Stimulated activated CD4-positive, alpha-beta T cell treated with anti-CD3 and anti-CD28 coated beads, Interleukin-4, amount 100 ng/mL, for 1 hour (primary cell): ENCODE data around the gene ITGB4.
"Not testable (repeated sequence)": the region's sequence is repeated elsewhere in the genome, so short reads cannot be mapped to it uniquely, and the experiment has no call there.

Experiments used
- DNase-seq: peaks from one replicate; pipeline ENCODE4 v3.0.0-alpha.2; 2020

The ITGB4 gene

GRCh38 chr17:75754378-75755204 lies 33.3 kb downstream of the ITGB4 start:
- no peak for DNase-seq

GRCh38 chr17:75755205-75755901 lies 34.1 kb downstream of the ITGB4 start:
- DNase-seq: no peak

GRCh38 chr17:75755990-75756389 lies 34.7 kb downstream of the ITGB4 start:
- DNase-seq: no peak

GRCh38 chr17:75756451-75757085 lies 35.3 kb downstream of the ITGB4 start:
- DNase-seq: no peak

- no peak for DNase-seq
Observed at GRCh38 chr17:75757086-75757681, 35.9 kb downstream of the ITGB4 start.

GRCh38 chr17:75758131-75758905 lies 37.1 kb downstream of the ITGB4 start:
- DNase-seq: no peak

- DNase-seq: no peak
Observed at GRCh38 chr17:75759457-75759856, 38.2 kb downstream of the ITGB4 start.

- not testable (repeated sequence) for DNase-seq
Observed at GRCh38 chr17:75759978-75760640, 38.9 kb downstream of the ITGB4 start.

- no peak for DNase-seq
Observed at GRCh38 chr17:75762513-75763268, 41.4 kb downstream of the ITGB4 start.

GRCh38 chr17:75763269-75763607 lies 42.0 kb downstream of the ITGB4 start:
- no peak for DNase-seq

GRCh38 chr17:75763613-75764416 lies 42.6 kb downstream of the ITGB4 start:
- DNase-seq: no peak

- DNase-seq: no peak
Observed at GRCh38 chr17:75764417-75764710, 43.1 kb downstream of the ITGB4 start.

GRCh38 chr17:75764711-75765421 lies 43.6 kb downstream of the ITGB4 start, which contains the start of gene GALK1:
TSS of gene GALK1 (minus strand) at chr17:75765192. CDS start at chr17:75765136, 56 bp downstream.
- DNase-seq: peak; percentile 72

- no peak for DNase-seq
Observed at GRCh38 chr17:75765981-75766380, 44.7 kb downstream of the ITGB4 start.

GRCh38 chr17:75767881-75768280 lies 46.6 kb downstream of the ITGB4 start:
- no peak for DNase-seq

GRCh38 chr17:75769536-75769935 lies 48.3 kb downstream of the ITGB4 start:
- DNase-seq: no peak

GRCh38 chr17:75771334-75772281 lies 50.3 kb downstream of the ITGB4 start:
- DNase-seq: no peak

- no peak for DNase-seq
Observed at GRCh38 chr17:75773121-75773807, 52.0 kb downstream of the ITGB4 start.
